NCI-H510A treated with DMSO at 0.1 percent for 48 hours (cell line): ENCODE results near the gene LCN12.

Experiments used
- DNase-seq: peaks from one replicate; lab custom pipeline; 2025; lab: John Stamatoyannopoulos, UW

The LCN12 gene

DNA sequence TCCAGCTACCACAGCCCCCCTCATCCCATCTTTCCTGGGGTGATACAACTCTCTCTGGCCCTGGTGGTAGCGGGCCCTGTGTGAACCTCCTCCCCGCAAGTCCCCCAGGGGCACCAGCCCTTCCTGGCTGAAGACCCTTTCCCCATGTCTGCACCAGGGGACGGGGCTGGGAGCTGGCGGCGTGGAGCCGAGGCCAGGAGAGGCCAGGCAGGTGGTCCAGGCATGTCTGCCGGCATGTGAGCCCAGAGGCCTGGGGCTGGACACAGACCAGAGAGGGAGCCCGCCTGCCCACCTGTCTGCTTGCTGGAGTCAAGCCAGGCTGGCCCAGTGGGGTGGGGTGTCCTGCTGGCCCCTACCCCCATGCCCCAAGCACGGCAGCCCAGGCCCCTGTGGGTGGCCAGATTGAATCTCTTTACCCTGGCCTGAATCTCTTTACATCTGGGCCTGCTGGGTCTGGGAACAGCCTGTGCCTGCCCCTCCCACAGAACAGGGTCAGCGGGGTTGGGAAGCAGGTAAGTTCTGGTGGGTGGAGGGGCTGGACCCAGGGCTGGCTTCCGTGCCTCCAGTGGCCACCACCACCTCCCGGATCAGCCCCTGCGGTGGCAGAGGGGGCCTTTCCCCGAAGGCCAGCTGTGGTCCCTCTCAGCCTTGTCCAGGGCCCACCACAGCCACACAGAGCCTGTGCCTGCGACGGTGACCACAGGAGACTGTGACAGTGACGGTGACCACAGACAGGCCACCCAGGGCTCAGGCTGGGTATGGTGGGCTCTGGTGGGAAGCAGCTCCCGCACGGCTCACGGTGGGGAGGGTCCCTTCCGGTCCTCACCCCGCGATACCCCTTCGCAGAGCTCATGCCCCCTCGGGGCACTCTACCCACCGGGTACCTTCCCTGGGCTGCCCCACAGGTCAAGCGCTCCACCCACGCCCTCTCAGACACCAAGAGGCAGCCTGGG lies 7.1 kb downstream of the LCN12 start:
- no peak for DNase-seq

DNA sequence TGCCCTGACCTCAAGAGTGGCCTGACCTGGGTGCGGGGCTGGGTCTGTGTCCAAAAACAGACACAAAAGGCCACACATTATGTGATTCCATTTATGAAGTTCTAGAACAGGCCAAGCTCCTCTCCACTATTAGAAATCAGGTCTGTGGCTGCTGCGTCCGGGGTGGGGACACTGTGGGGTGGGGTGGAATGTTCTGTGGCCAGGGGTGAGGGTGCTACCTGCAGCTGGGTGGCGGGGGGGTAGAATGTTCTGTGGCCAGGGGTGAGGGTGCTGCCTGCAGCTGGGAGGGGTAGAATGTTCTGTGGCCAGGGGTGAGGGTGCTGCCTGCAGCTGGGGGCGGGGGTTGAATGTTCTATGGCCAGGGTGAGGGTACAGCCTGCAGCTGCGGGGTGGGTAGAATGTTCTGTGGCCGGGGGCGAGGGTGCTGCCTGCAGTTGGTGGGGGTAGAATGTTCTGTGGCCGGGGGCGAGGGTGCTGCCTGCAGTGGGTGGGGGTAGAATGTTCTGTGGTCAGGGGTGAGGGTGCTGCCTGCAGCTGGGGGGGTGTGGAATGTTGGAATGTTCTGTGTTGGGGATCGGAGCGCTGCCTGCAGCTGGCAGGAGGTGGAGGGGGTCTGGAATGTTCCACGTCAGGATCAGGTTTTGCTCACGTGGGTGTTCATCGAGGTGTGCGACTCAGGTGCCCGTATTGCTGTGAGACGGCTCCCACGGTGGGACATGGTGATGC lies 8.3 kb downstream of the LCN12 start:
- no peak for DNase-seq

DNA sequence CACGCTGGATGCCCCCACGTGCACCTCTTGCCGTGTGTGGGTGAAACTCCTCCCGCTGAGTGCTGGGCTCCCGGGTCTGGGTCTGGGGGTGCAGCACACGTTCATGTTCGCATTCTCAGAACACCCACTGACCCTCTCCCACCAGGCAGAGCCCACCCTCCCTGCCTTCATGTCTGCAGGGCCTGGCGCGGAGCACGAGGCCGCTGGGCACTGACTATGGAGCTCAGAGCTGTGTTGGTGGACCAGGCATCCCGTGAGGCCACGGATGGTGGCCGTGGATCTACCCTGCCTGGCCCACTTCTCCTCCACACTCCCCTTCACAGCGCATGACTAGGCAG lies 8.8 kb downstream of the LCN12 start:
- DNase-seq, result no peak

- DNase-seq, result no peak
Measured at GRCh38 chr9:136961279-136962065, 9.4 kb downstream of the LCN12 start.

GRCh38 chr9:136962163-136962562 lies 10.1 kb downstream of the LCN12 start:
- DNase-seq, result no peak

GRCh38 chr9:136962701-136963248 lies 10.7 kb downstream of the LCN12 start:
- no peak for DNase-seq

DNA sequence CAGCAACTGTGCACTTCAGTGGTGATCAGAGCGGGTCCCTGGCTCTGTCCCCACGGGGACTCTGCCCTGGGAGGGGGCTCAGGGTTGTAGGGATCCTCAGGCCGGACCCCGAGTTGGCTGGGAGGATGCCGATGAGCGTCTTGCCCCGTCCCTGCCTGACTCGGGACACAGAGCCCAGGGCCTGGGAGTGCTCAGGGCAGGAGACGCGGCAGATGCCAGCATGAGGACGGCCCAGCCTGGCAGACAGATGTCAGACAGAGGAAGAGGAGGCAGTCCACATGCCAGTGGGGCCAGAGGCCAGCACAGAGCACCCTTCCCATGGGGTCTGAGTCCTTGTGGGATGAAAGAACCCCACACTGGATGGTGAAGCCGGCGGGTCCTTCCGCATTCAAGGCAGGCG lies 11.3 kb downstream of the LCN12 start:
- DNase-seq, result no peak

DNA sequence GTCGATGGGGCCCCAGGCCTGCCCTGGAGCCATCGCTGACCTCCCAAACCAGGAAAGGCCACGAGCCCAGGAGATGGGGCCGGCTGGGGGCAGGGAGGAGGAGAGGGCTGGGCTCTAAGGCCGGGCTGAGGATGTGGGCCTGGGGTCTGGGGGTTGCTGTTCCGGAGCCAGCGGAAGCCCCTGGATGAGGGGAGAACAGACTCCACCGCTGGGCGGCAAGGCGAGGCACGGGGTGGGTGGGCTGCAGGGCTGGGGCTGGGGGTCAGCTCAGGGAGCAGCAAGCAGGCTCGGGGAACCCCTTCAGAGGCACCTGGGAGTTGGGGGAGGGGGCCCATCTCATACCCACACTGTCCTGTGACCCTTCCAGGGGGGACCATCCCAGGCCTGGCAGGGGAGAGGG lies 11.7 kb downstream of the LCN12 start:
- no peak for DNase-seq

DNA sequence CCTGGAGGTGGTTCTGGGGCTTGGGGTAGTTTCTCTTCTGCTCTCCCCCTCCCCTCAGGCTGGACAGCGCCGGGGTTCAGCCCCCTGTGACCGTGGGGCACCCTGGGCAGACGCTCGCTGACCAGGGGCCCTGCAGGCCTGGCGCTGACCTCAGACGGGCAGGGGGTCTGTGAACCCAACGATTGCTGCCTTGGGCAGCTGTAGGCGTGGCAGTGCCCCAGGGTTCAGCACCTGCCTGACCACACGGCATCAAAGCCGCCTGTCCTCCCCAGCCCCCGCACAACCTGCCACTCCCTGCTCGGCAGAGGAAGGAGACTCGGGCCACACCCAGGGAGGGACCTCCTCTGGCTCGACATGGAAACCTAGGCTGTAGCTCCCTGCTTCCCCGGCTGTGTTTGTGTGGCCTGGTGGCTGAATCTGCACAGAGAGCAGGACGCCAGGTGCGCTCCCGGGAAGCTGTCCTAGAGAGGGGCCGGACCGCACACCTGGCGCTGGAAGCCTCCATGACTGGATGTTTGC lies 12.2 kb downstream of the LCN12 start:
- peak; percentile 81 for DNase-seq

DNA sequence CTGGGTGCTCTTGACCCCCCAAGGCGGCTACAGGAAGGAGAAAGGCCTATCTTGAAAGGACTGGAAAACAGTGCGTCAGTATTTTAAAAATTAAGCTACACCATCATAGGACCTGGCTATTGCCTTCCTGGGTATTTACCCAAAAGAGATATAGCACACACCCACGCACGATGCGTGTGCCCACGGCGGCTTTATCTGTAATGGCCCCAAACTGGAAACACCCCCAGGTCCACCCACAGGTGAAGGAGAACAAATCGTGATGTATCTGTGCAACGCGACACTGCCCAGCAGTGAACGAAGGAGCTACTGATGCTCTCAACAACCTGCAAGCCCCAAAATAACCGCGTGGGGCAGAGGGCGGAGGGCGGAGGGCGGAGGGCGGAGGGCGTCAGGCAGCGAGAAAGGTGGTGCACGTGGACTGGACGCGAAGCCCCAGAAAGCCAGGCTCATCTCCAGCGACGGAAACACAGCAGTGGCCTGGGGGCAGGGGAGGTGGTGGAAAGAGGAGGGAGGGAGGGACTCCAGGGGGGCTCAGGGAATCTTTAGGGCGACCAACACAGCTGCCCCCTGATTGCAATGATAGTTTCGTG lies 12.9 kb downstream of the LCN12 start:
- DNase-seq, result no peak

GRCh38 chr9:136965771-136966484 lies 13.9 kb downstream of the LCN12 start:
- DNase-seq, result no peak

- no peak for DNase-seq
Measured at GRCh38 chr9:136968333-136969127, 16.5 kb downstream of the LCN12 start.

DNA sequence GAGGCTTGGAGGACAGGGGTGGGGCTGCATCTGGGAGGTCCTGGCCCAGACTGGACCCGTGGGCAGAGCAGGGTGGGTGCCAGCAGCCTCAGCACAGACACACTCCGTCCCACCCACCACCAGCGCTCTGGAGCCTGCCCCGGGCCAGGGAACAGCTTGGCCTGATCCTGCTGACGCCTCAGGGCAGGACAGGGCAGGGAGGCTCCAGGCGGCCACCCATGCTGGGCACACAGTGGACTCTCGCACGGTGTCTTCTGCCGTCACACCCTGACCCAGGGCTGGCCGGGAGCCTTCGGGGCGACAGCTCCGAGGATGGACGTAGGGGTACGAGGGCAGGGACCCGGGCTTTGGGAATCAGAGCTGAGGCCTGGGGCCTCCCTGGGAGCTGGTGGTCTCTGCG lies 17.1 kb downstream of the LCN12 start:
- no peak for DNase-seq

- no peak for DNase-seq
Measured at GRCh38 chr9:136969774-136970173, 17.7 kb downstream of the LCN12 start.

GRCh38 chr9:136970361-136970760 lies 18.3 kb downstream of the LCN12 start:
- DNase-seq, result no peak

DNA sequence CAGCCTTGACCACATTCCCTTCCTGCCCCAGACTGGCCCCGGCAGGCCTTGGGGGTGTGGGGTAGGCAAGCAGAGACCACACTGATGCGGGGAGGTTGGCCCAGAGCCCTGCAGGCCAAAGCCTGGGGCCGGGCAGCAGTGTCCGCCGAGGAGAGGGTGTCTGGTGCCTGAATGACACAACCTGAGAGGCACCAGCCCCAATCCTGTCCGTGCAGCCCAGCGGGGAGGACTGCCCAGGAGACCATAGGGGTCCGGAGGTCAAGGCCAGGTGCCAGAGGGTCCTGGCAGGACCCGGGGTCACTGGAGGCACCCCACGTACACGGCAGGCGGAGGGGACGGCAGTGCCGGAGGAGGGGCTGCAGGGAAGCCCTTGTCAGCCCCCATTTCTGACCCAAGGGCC lies 19.7 kb downstream of the LCN12 start:
- DNase-seq, result no peak

DNA sequence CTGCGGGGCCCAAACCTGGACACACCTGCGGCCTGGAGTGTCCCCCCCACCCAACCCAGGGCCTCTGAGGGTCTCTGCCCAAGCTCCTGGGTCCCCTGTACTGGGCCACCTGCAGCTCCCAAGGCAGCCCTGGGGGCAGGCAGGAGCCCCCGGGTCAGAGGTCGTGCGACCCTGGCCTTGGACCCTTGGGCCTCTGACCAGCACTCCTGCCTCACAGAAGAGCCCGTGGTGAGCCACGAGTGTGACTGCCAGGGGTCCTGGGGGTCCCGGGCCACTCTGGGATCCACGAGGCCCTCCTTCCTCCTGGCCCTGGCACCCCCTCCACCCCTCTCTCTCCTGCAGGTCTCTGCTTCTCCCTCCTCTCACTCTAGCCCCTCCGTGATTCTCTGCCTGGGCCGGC lies 20.3 kb downstream of the LCN12 start:
- no peak for DNase-seq

DNA sequence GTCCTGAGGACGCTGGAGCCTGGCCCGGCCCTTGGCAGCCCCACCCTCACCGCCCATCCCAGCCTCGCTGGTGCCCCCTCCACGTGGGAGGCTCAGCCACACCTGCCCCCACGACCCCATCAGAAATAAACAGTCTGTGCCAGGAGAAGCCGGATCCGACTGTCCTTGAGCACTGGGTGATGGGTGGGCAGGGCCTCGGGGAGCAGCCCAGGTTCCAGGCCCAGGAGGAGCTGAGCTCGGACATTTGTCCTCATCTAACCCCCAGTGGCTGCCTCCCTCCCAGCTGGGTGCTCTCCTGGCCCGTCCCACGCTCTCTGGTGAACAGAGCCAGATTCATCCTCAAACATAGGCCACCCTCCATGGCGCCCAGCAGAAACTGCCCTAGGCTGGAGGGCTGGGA lies 20.7 kb downstream of the LCN12 start:
- no peak for DNase-seq

DNA sequence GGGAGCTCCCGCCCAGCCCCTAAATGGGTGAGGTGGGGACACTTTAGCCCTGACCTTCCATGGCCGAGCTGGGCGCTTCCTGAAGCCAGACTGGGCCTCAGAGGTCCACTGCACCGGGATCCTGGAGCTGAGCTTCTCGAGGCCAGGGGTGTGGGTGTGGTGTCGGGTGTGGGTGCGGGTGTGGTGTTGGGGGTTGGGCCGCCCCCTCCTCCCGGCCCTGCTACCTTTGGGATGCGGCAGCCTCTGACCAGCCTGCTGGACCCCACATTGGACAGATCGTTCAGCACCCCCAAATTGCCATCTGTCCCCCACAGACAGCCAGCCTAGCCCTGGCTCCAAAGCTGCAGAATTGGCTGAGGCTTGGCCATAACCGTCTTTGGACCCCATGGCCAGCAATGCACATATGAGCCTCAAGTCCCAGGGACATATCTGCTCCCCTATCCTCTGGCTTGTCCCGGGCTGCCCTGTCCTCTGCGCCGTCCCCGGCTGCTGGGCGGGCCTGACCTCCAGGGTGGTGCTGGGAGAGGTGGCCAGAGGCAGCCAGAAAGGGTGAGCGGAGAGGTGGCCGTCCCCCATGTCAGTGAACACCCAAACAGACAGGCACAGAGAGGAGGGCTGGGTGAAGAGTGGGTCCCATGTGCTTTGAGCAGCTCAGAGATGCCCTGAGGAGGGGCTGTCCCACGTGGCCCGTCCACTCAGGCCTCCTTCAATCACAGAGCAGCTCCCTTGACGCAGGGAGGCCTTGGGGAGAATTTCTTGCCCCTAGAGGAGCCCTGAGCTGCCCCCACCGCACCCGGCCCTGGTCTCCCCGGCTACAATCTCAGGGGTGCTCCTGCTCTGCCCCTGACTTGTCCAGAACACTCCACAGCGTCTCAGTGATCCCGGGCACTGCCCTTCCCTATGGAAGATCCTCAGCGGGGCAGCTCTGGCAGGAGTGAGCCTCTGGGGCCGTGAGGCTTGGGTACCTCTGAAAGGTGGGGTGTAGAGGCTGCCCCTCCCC lies 21.8 kb downstream of the LCN12 start:
- DNase-seq, result no peak
